GM21447 (cell line): ENCODE measurements around the gene ECD.
A peak's percentile ranks its signal among the peaks of the same experiment; 100 is the strongest.

Source experiments
- ATAC-seq: cut with Tn5 transposase; IDR thresholded peaks from one replicate; pipeline ENCODE4 v1.9.1; 2021; ENCODE audit not compliant: unreplicated experiment

The ECD gene

DNA sequence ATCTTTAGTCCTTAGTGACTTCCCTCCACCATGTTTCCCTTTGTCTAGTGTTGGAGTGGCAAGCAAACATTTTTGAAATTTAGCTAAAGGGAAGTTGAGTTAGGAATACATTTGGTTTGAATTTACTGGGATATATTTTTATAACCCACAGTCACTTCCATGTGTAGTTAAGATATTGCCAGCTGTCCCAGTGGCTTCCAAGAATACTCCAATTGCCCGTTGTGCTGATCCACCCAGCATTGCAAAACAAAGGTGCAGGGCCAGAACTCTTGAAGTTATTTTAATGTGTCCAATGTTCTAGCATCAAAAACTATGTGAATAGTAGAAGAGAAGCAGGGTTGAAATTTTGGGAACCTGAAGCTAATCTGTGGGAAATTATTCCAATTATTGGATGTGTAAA lies 68.7 kb downstream of the ECD start:
- ATAC-seq: no peak

DNA sequence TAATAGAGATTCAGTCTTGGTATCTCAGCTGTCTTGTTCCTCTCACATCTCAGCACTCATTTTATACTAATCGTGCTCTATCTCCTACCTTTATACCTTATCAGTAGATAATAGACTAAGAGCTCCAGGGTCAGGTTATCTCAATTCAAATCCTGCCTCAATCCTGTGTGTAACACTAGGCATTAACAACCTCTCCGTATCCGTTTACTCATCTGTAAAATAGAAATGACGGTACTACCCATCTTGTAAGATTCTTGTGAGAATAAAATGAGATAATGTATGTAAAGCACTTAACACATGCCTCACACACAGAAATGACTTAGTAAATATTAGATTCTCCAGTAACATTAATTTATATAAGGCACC lies 70.5 kb downstream of the ECD start:
- ATAC-seq: no peak

- peak; percentile 77 for ATAC-seq
These were observed 71.1 kb downstream of the ECD start, which contains the start of gene P4HA1 for GRCh38 chr10:73096449-73097304. TSS of gene P4HA1 (minus strand) at chr10:73096866. CDS start at chr10:73074883, 21,983 bp downstream.

DNA sequence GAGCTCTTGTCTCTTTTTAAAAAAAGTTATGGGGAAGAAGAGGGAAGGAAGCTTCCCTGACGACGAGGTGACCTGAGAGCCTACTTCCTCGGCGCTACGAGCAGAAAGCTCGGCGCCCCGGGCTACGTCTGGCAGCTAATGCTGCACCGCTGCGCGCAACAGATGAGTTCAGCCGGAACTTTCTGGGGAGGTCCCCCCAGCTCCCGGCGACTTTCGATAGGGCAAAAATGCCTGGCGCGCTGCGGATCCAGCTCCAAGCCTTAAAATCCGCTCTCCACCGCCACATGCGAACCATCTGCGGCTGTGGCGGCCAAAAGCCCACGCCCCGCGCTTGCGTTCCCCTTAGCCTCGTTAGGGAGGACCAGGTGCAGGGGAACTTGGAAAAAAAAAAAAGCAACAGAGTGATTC lies 71.8 kb downstream of the ECD start:
- peak; percentile 30 for ATAC-seq

DNA sequence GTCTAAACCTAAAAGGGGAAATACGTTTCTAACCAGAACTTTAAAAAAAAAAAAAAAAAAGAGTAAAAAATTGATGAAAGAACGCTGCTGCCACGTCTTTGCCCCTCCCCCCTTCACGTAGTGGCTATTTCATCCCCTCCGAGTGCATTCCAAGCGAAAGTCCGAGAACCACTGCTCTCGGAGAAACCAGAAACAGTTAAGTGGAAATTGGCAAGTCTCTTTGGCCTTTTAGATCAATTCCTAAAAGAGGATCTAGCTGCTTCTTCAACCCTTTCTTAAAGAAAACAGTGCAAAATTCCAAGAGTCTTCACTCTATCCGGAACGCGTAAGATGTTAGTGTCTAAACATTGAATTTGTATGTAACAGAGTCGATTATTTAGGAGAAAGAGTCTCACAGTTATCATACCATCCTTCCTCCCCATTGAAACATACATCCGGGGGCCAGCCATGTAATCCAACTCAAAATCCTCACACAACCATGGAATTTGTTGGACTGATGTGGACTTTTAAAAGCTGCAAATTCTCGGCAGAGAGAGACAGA lies 72.3 kb downstream of the ECD start:
- no peak for ATAC-seq

GRCh38 chr10:73094986-73095480 lies 72.8 kb downstream of the ECD start:
- ATAC-seq: no peak

DNA sequence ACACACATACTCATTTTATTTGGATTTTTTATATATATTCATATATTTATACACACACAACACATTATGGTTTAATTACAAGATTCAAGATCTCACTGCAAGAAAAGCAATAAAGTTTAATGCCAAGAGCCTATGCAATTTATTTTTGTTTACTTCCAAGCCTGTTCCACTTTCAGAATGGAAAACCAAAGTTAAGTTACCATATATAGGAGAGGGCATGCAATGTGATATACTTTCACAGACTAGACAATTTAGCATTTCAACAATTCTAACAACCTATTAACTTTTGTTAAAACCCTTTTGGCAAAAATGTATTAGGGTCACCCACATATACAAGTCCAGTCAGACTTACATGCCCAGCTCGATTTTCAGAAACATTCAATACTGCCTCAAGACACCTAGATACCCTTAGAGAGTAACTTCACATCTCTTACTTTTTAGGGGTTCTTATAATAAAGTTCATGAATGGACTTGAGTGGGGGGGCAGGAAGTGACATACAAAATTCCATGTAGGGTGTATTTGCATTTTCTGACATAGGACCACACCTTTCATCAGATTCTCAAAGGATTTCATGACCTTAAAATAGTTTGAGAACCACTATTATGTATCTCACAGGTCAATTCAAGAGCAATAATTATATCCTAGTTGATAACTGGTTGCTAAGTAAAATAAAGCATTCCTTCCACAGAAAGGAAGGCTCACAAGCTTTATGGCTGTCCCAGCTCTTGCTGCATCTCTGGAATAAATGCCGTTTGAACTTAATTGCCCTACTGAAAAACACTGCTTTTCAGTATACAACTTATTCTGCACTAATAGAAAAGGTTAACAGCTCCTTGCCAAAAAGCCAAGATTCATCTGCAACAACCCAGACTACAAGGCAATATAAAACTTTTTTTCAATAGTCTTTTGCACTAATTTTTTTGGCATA lies 73.6 kb downstream of the ECD start:
- no peak for ATAC-seq

- no peak for ATAC-seq
These were observed 75.0 kb downstream of the ECD start for GRCh38 chr10:73092830-73093229.

- ATAC-seq: no peak
These were observed 79.5 kb downstream of the ECD start for GRCh38 chr10:73088304-73088703.

DNA sequence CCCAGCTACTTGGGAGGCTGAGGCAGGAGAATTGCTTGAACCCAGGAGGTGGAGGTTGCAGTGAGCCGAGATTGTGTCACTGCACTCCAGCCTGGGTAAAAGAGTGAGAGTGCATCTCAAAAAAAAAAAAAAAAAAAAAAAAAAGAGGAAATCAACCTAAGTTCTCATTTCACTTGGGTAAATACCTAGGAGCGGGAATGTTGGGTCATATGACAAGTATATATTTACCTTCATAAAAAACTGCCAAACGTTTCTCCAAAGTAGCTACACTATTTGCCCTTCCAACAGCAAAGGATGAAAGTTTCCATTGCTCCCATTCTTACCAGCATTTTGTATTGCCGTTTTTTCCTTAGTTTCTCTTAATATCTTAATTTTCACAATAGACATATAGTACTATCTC lies 81.0 kb downstream of the ECD start:
- ATAC-seq: no peak

DNA sequence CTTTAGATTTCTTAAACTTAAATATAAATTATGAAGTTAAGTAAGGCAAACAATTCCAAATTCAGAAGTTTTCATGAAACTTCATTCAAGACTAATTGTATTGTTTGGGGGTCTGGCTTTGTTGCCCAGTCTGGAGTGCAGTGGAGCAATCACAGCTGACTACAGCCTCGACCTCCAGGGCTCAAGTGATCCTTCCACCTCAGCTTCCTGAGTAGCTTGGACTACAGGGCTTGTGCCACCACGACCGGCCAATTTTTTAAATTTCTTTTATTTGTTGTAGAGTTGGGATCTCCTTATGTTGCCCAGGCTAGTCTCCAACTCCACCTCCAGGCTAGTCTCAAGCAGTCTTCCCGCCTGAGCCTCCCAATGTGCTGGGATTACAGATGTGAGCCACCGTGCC lies 83.6 kb downstream of the ECD start:
- no peak for ATAC-seq
